Transverse colon (tissue), 4 donors: Measurements from ENCODE around the gene ARHGAP22. TPM values are rescaled to one million over a fixed set of nuclear protein-coding genes. Genes with fewer than 3 reads are reported as not detected.

Experiments used
- DNase-seq: peaks from one replicate; pipeline ENCODE4 v3.0.0-alpha.2; 2019
- H3K27ac ChIP-seq, 4 donors: fragments of 200-600 bp; sonication (generic); 2 replicates each; pipeline ENCODE4 v1.5.1; 2016 to 2018; ENCODE audit warnings: inconsistent platforms in 4 of 4
- H3K27me3 ChIP-seq: fragments of 200-600 bp; sonication (generic); 2 replicates; pipeline ENCODE4 v1.5.1; 2017; ENCODE audit warnings: inconsistent platforms
- H3K36me3 ChIP-seq, 4 donors: fragments of 200-600 bp; sonication (generic); 2 replicates each; pipeline ENCODE4 v1.5.1; 2017 to 2019; ENCODE audit warnings: inconsistent platforms in 4 of 4
- H3K4me1 ChIP-seq, 4 donors: fragments of 200-600 bp; sonication (generic); 2 replicates each; pipeline ENCODE4 v1.5.1; 2017 to 2020; ENCODE audit warnings: inconsistent platforms in 4 of 4
- H3K4me3 ChIP-seq, 4 donors: fragments of 200-600 bp; sonication (generic); 1 replicate in 1 of 4; 2 replicates in 3 of 4; pipeline versions ENCODE4 v1.5.1 to v1.6.1; 2017 to 2019; ENCODE audit warnings: inconsistent platforms in 4 of 4
- H3K9me3 ChIP-seq, 2 donors: fragments of 200-600 bp; sonication (generic); 2 replicates each; pipeline ENCODE4 v1.5.1; 2017 to 2019; ENCODE audit warnings: inconsistent platforms in 2 of 2
- EP300 ChIP-seq: sonication (generic); formaldehyde crosslinking; IDR thresholded peaks from one replicate; pipeline ENCODE4 v1.6.1; 2017; ENCODE audit warnings: antibody characterized with exemption, low read depth
- POLR2A ChIP-seq: fragments of 450-650 bp; IDR thresholded peaks from one replicate; pipeline ENCODE4 v1.6.1; 2016; ENCODE audit warnings: antibody characterized with exemption, mild to moderate bottlenecking, moderate library complexity
- POLR2AphosphoS5 ChIP-seq, 3 donors: sonication (generic); formaldehyde crosslinking; IDR thresholded peaks; one replicate each; pipeline ENCODE4 v1.6.1; 2016; ENCODE audit warnings: antibody characterized with exemption in 3 of 3
- WGBS, 2 donors: methylation state at CpG; one replicate each; pipeline ENCODE4 v1.1.5; 2018; ENCODE audit warnings: low coverage in 1 of 2; 5-methylcytosine and 5-hydroxymethylcytosine counted together
- in situ Hi-C, 4 donors: fragments of 200-750 bp; cut with MboI; loops; one replicate each; pipeline versions ENCODE4 v1.15.0 to v1.15.1; 2017; ENCODE audit warnings: low sequenced_read_pairs in 3 of 4, low pct_ligation_motif_present in 1 of 4, low pct_unique_long_range_greater_than_20kb in 1 of 4
- intact Hi-C: fragments of 100-400 bp; cut with DNase I; formaldehyde crosslinking; loops from one replicate; pipeline ENCODE4 v1.15.1; 2023; ENCODE audit warnings: low total_unique reads
- total RNA-seq, 4 donors: library from RNA; depleted of rRNA; stranded (reverse); fragments of >200 nt; gene quantifications; one replicate each; pipeline ENCODE4 v1.1.0, GENCODE V29; 2016
- TF ChIP-seq, protein P1 (sequence below), 5 experiments: fragments of 200-600 bp in 3 of 5; fragments of 450-650 bp in 2 of 5; sonication (generic) in 3 of 5; IDR thresholded peaks; 1 replicate in 2 of 5; 2 replicates in 3 of 5; pipeline ENCODE4 v1.5.1; 2016 to 2017; ENCODE audit warnings: antibody characterized with exemption in 5 of 5, inconsistent platforms in 3 of 5, mild to moderate bottlenecking in 2 of 5, moderate library complexity in 1 of 5

Gene ARHGAP22
- total RNA-seq, 4 donors from 2014 or later, result 1.4 to 3.4 (median 1.7) TPM; not detected in 1

DNA sequence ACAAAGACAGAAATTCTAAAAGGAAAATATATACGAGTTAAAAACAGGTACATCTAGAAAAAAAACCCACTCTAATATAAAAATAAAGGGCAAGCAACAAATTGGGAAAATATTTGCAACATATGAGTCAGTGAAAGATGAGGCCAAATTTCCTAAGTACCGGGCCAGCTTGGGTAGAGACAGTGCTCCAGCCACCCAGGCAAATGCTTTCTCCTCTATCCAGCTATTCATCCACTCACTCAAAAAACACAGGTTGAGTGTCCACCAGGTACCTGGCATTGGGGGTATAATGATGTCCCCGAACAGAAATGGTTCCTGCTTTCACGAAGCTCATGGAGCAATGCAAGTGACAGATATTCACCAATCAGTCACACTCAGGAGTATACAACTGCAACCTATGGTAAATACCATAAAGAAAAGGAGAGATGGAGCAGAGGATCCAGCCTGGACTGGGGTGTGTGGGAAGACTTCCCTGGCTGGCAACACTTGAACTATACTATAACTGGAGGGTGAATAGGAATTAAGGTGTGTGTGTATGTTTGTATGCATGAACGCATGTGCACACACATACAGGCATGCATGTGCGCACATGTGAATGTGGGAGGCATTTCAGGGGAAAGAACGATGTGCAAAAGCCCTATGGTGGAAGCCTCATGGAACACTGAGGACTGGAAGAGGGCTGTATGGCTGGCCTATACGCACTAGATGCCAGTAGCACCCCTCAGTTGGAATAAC is 2.3 kb downstream of the ARHGAP22 start:
- no peak for DNase-seq
- intact Hi-C loops, result no loop called here

DNA sequence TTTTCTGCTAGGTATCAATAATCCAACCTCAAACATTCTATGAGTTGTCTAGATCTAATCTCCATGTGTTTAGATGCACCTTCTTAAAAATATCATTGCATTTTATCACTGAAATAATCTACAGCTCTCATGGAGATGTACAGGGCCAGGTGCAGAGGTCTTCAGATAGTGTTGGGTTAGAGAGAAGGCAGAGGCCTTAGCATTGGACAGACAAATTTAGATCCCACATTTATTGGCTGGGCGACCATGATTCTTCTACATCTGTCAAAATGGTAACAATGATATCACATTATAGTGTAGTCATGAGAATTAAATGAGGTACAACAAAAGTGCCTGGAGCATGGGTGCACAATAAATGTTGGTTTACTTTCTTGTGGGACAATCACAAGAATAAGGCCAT is 3.1 kb downstream of the ARHGAP22 start:
- H3K4me1 ChIP-seq, result peaks cover 8 to 18% (median 14%) of the 10 kb centered on the region in 4 donors
- in situ Hi-C loops, result no loop called here
- TF ChIP-seq POLR2A (no peak), POLR2AphosphoS5 (IDR thresholded peaks at IDR 0.05) (no peak), EP300 (no peak)
- TF ChIP-seq, protein P1, sequence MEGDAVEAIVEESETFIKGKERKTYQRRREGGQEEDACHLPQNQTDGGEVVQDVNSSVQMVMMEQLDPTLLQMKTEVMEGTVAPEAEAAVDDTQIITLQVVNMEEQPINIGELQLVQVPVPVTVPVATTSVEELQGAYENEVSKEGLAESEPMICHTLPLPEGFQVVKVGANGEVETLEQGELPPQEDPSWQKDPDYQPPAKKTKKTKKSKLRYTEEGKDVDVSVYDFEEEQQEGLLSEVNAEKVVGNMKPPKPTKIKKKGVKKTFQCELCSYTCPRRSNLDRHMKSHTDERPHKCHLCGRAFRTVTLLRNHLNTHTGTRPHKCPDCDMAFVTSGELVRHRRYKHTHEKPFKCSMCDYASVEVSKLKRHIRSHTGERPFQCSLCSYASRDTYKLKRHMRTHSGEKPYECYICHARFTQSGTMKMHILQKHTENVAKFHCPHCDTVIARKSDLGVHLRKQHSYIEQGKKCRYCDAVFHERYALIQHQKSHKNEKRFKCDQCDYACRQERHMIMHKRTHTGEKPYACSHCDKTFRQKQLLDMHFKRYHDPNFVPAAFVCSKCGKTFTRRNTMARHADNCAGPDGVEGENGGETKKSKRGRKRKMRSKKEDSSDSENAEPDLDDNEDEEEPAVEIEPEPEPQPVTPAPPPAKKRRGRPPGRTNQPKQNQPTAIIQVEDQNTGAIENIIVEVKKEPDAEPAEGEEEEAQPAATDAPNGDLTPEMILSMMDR (IDR thresholded peaks at IDR 0.05), result no peak
- WGBS, 2 donors, result 86% methylated on average over 1 of the region's 1 CpG; no CpG with 5 or more reads in 1 of the 2 donors
- no peaks in the 10 kb centered on the region for H3K9me3 ChIP-seq
- H3K4me3 ChIP-seq, result no peak overlapping the region
- no peak overlapping the region for H3K27ac ChIP-seq
- no peaks in the 10 kb centered on the region for H3K36me3 ChIP-seq
- intact Hi-C loops, result no loop called here
- DNase-seq, result no peak
- H3K27me3 ChIP-seq, result peaks cover 13% of the 10 kb centered on the region

More for the DNA sequence above, 2.3 kb downstream of the ARHGAP22 start:
- in situ Hi-C loops, result no loop called here
- H3K27ac ChIP-seq, result no peak overlapping the region
- peaks cover 8 to 21% (median 14%) of the 10 kb centered on the region in 4 donors for H3K4me1 ChIP-seq
- no peaks in the 10 kb centered on the region for H3K9me3 ChIP-seq
- peaks cover 13% of the 10 kb centered on the region for H3K27me3 ChIP-seq
- 88 to 90% methylated on average over 4 to 8 of the region's 8 CpGs for WGBS, 2 donors
- TF ChIP-seq POLR2A (no peak), POLR2AphosphoS5 (IDR thresholded peaks at IDR 0.05) (no peak), EP300 (no peak)
- TF ChIP-seq, protein P1 (IDR thresholded peaks at IDR 0.05), result no peak
- no peak overlapping the region for H3K4me3 ChIP-seq
- no peaks in the 10 kb centered on the region for H3K36me3 ChIP-seq

DNA sequence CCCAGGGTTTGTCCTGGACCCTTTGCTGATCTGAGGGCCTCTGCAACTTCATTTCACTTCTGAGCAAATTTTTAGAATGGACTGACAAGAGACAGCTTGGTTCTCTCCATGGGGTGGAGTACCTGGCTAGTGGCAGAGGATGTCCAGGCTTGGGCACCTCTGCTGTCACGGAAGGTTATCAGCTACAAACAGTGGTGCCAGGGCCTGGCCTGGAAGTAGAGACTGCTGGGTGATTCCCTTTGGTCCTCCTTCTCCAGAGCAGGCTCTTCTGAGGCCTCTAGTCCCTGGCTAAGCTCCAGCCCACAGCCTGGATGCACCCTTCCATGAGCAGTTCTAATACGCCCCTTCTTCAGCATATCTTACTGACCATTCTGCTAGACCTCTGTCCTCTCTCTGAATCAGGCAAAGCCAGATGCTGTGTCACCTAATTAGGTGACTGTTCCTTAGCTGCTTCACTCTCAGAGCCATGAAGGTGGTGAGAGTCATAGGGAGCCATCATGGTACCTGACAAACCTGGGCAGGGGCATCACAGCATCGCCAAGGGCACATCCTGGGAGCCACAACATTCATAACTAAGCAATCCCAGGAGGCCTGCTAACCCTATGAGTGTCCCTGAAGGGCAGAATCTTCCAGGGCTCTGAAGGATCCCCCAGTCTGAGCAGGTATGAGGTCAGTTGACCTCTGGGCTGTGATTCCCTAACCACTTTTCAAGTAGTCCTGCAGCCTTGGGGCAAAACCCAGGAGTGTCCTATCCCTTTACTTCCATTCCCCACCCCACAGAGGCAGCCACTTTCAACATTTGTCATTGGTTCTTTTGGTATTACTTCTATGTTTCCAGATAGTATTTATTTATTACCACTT is 4.0 kb downstream of the ARHGAP22 start:
- DNase-seq, result no peak

DNA sequence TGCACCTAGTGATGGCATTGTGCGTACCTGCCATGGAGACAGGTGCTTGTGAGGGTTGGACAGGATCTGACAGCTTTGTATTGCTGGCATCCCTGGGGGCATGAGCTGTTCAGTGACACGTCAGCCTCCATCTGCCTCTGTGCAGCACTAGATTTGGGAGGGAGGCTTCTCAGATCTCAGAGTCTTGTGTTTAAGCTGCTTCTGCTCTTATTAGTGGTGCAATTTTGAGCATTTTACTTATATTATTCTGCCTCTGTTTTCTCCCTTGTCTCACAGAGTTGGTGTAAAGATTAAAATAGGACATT is 5.1 kb downstream of the ARHGAP22 start:
- Histone ChIP-seq H3K4me3 (no peak overlapping the region), H3K27ac (no peak overlapping the region), H3K36me3 (no peaks in the 10 kb centered on the region), H3K4me1 (peaks cover 8 to 11% (median 9%) of the 10 kb centered on the region in 4 donors), H3K9me3 (no peaks in the 10 kb centered on the region), H3K27me3 (peaks cover 9% of the 10 kb centered on the region)
- DNase-seq, result no peak
- intact Hi-C loops, result no loop called here
- 86 to 100% methylated on average over 1 to 2 of the region's 2 CpGs for WGBS, 2 donors
- in situ Hi-C loops, result no loop called here
- TF ChIP-seq, protein P1 (IDR thresholded peaks at IDR 0.05), result no peak
- TF ChIP-seq EP300, result no peak
- TF ChIP-seq POLR2A, result no peak
- TF ChIP-seq POLR2AphosphoS5 (IDR thresholded peaks at IDR 0.05), result no peak

More for the DNA sequence above, 4.0 kb downstream of the ARHGAP22 start:
- no peaks in the 10 kb centered on the region for H3K9me3 ChIP-seq
- H3K4me3 ChIP-seq, result no peak overlapping the region
- TF ChIP-seq POLR2A (no peak), EP300 (no peak), POLR2AphosphoS5 (IDR thresholded peaks at IDR 0.05) (no peak)
- TF ChIP-seq, protein P1 (IDR thresholded peaks at IDR 0.05), result no peak
- no peak overlapping the region for H3K27ac ChIP-seq
- peaks cover 8 to 18% (median 14%) of the 10 kb centered on the region in 4 donors for H3K4me1 ChIP-seq
- WGBS, 2 donors, result 89 to 100% methylated on average over 1 to 3 of the region's 3 CpGs
- in situ Hi-C loops (no loop called here), intact Hi-C loops (no loop called here)
- H3K36me3 ChIP-seq, result no peaks in the 10 kb centered on the region
- peaks cover 13% of the 10 kb centered on the region for H3K27me3 ChIP-seq
